Activated naive CD4-positive, alpha-beta T cell treated with anti-CD3 and anti-CD28 coated beads, Interleukin-2, amount 50 U/mL, for 16 hours (primary cell): ENCODE measurements around the gene NEUROD1.
"Not testable (repeated sequence)": the region's sequence is repeated elsewhere in the genome, so short reads cannot be mapped to it uniquely, and the experiment has no call there.

Experiments
- DNase-seq: peaks from one replicate; pipeline ENCODE4 v3.0.0-alpha.2; 2020

The NEUROD1 gene

DNA sequence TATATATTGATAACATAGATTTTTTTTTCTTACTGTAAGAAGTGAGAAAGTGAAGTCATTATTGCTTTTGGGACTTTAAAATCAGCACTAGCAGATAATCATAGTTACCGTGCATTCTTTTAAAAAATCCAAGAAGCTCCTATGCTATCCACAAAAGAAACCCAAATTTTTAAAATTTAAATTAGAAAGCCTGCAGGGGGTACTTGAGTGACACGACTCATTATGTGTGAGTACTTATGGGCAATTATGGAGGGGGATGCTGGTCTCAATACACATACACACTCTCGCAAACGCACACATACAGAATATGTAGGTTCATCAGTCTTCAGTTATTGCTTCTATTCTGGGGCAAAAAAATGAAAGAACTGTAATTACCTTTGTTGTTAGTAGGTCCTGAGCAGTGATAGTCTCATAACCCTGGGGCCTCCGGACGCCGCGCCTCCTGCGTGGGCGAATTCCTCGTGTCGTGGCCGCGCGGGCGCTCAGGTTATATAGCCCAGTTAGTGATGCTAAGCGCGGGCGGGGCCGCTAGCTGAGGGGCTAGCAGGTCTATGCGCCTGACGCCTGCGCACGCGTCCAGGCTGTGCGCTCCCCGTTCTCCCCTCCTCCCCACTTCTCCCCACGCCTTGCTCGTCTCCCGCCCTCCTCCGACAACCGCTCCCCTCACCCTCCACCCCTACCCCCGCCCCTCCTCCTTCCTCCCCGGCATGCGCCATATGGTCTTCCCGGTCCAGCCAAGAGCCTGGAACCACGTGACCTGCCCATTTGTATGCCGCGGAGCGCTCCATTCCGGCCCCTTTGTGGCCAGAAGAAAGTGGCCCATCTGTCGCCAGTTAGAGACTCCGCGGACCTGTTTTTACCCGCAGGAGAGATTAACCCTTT lies at the start of gene NEUROD1:
NEUROD1 (minus strand) TSS at position 463 of the 882 bp plus-strand sequence. CDS start 1,657 bp downstream, outside the sequence.
- no peak for DNase-seq

DNA sequence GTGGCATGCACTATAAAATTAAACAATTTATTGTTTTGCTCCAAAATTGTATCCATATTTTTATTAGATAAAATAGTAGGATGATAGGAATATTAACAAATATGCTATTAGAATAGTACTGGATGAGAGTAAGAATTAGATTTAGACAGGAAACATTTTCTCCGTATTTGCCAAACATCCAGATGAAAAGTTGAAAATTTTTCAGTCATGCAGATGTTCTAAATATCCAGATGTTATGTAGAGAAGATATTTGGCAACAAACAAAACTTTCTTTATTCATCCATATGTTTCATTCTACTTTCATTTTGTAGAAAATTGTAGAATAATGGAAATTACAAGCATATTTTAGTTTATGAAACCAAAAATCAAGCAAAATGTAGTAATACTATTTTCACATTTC lies 45.2 kb upstream of the NEUROD1 start:
- no peak for DNase-seq

DNA sequence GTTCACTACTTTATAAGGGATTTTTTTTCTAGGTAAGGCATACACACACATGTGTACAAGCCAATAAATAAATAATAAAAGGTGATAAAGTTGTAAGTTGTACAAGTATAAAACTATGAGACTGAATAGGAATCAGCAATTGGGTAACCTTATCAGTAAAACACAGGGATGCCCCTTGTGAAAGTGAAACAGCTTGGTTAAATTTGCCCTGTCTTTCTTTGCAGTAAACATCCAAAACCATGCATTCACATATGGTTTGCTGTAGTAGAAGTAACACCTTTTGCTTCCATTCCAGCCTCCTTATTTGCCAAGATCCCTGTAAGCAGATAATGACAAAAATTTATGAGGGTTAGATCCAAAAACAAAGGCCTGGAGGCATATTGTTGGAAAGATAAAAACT lies 44.3 kb upstream of the NEUROD1 start:
- no peak for DNase-seq

DNA sequence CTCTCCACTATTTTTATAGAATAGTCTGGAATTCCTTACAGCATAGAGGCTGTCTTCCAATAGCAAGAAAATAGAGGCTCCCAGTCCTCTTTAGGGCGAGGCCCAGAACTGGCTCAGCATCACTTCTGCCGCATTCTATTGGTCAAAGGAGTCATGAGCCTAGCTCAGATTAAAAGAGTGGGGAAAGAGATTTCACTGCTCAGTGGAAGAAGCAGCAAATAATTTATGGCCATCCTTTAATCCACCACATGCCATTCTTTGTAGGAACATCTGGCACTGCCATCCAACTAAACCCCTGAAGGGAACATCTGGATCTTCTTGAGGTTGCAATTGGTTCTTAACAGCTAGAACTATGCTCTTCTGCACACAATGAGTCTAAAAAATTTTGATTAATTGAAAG lies 43.4 kb upstream of the NEUROD1 start:
- DNase-seq, result no peak

DNA sequence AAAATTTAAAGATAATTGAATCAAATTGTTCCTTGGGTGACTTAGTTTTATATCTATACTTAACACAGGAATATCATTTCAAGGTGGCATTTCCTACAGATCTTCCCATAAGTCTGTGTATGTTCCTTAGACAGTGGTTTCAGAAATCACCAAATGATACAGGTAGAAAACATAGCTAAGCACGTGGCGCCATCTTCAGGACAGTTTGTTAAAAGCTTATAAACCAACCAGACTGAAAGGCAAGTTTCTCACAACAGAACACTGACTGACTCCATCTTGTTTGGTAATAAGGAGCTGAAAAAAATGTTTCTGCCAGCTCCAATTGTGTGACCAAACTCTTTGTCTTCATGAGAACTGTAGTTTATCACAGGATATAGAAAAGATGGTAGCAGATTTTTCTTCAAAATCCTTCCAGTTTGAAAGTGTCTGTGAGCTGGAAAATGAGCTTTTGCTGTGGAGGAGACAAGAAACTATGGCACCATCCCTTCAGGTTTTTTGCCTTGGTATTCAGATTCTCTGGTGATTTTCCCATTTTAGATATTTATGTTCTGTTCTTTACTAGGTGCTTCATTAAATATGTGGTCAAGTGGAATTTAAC lies 34.8 kb upstream of the NEUROD1 start:
- DNase-seq, result peak; percentile 68

DNA sequence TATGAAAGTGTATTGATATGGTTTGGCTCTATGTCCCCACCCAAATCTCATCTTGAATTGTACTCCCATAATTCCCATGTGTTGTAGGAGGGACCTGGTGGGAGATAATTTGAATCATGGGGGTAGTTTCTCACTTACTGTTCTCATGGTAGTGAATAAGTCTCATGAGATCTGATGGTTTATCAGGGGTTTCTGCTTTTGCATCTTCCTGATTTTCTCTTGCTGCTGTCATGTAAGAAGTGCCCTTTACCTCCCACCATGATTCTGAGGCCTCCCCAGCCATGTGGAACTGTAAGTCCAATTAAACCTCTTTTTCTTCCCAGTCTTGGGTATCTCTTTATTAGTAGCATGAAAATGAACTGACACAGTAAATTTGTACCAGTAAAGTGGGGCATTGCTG lies 30.7 kb upstream of the NEUROD1 start:
- DNase-seq, result not testable (repeated sequence)

DNA sequence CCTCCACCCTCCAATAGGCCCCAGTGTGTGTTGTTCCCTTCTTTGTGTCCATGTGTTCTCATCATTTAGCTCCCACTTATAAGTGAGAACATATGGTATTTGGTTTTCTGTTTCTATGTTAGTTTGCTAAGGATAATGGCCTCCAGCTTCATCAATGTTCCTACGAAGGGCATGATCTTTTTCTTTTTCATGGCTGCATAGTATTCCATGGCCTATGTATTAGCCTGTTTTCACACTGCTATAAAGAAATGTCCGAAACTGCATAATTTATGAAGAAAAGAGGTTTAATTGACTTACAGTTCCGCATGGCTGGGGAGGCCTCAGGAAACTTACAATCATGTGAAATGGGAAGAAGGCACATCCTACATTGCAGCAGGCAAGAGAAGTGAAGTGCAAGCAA lies 22.2 kb upstream of the NEUROD1 start:
- not testable (repeated sequence) for DNase-seq

DNA sequence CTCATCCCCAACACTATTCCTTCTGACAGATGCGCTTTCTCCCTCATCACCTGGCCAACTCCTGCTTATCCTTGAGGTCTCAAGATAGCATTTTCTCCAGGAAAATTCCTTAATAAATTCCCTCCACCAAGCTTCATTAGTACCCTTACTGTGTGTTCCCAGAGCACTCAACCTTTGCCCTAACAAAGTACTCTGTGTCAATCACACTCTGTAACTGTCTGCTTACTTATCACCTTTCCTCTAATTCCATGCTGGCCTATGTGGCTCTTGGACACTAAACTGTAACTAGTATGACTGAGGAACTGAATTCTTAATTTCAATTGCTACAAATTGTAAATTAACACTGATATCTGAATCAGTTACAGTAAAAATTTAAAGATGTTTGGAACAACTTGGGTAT lies 17.9 kb upstream of the NEUROD1 start:
- DNase-seq, result no peak

DNA sequence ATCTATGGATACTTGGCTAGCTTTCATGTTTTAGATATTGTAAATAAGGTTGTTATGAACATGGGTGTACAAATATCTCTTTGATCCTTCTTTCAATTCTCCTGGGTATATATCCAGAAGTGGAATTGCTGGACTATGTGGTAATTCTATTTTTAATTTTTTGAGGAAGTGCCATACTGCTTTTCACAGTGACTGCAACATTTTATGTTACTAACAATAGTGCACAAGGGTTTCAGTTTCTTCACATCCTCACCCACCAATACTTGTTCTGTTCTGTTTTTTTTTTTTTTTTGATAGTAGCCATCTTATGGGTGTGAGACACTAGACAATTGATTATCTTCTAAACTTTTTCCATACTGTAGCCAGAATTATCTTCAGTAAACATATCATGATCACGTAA lies 17.3 kb upstream of the NEUROD1 start:
- no peak for DNase-seq

DNA sequence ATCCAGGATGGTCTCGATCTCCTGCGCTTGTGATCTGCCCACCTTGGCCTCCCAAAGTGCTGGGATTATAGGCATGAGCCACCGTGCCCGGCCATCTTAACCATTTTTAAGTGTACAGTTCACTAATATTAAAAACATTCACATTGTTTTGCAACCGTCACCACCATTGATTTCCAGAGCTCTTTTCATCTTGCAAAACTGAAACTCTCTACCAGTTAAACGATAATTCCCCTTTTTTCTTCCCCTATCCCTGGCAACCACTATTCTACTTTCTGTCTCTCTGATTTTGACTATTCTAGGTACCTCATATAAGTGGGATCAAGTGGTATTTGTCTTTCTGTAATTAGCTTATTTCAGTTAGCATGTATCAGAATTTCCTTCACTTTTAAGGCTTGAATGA lies 16.8 kb upstream of the NEUROD1 start:
- DNase-seq, result no peak

DNA sequence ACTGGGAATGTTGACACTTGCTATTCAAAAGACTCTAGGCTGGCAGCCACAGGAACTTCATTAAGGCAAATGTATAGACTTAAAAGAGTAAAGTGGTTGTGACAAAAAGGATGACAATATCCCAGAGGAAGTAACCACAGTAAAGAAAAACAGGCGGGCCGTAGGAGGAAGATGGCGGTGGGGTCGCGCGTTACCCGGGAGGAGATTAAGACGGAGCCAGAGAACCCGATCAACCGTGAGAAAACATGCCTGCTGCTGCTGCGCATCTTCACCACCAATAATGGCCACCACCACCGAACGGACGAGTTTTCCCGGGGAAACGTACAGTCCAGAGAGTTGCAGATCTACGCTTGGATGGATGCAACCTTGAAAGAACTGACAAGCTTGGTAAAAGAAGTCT lies 14.0 kb upstream of the NEUROD1 start:
- DNase-seq, result no peak

DNA sequence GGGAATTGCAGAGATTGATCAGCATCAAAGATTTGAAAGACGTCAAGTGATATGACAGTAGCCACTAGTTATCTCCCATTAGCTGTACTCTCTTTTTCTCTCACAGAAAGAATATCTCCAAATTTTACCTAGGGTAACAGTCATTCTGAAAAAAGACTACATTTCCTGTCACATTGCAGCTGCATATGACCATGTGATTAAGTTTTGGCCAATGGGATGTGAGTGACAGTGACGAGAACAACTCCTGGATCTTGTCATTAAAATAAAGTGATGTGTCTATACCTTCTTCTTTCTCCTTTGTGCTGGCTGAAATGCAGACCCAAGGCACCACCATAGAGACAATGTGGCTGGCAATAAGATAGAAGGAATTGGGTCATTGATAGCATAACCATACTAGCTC lies 10.5 kb upstream of the NEUROD1 start:
- no peak for DNase-seq

DNA sequence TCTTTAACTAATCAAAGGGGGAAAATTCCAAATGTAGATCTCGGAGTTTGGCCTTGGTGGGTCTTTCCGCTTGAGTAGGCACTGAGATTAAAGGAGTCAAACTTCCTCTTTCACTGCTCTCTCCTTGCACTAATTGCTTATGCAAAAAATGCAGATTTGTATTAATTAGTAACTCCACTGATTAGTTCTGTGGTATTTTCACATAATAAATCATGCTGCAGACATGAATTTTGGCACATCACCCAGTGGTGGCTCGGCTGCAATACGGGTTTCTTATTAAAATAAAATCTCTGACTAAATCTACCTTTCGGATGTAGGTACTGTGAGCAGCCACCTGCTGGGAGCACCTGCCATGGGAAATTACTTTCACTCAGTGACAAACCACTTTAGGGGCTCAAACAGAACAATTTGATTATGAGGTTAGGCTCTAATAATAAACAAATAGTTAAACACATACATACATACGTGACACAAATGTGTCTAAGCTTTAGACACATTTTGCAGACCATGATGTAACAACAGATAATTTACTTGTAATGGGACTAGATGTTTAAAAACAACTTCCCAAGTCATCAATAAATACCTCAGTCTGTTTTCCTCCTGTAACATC lies 6.4 kb upstream of the NEUROD1 start:
- no peak for DNase-seq

DNA sequence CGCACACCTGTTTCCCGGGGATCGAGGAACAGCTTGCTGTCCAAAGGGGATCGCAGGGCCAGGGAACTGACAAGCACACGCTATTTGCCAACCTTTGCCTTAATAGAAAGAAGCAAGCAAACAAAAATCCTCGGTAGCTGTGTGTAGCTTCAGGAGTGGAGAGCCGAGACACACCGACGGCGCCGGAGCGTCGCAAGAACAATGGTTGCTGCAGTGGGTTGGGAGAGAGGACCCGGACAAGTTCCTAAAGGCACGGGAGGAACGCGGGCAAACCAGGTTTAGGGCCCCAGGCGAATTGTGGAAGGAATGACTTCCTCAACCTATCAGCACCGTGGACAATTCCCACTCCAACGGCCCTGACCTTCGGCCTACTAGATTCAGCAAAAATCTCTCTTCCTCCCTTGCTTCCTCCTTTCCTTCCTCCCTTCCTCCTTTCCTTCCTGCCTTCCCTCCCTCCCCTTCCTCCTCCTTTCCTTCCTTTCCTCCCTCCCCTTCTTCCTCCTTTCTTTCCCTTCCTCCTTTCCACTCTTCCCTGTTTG lies 4.9 kb upstream of the NEUROD1 start:
- DNase-seq, result no peak

DNA sequence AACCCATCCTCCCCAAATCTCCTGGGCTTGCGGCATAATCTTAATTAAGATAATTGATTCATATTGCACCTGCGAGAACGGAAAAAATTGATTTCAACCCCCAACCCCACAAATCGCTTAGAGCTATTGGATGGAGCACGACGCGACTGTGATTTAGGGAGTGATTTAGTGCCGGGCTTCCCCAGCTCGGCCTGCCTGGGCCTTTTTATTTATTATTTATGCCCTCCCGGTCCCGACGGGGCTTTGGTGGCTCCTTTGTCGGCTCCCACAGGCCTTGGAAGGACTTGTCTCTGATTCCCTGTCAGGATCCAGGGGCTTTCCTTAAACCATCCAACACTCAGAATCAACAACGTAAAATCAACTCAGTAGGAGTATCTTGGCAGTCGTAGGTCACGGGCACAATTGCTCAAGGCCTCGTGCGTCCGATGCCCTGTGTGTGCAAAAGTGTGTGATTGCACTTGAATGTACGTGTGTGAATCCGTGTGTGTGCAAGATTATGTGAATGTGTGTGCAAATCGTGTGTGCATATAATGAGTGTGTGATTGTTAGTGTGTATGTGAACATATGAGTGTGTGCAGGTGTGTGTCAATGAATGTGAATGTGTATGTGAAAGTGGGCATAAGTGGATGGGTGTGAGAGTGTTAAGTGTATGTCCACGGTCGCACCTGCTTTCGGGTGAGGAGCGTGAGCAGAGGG lies 4.3 kb upstream of the NEUROD1 start:
- no peak for DNase-seq

DNA sequence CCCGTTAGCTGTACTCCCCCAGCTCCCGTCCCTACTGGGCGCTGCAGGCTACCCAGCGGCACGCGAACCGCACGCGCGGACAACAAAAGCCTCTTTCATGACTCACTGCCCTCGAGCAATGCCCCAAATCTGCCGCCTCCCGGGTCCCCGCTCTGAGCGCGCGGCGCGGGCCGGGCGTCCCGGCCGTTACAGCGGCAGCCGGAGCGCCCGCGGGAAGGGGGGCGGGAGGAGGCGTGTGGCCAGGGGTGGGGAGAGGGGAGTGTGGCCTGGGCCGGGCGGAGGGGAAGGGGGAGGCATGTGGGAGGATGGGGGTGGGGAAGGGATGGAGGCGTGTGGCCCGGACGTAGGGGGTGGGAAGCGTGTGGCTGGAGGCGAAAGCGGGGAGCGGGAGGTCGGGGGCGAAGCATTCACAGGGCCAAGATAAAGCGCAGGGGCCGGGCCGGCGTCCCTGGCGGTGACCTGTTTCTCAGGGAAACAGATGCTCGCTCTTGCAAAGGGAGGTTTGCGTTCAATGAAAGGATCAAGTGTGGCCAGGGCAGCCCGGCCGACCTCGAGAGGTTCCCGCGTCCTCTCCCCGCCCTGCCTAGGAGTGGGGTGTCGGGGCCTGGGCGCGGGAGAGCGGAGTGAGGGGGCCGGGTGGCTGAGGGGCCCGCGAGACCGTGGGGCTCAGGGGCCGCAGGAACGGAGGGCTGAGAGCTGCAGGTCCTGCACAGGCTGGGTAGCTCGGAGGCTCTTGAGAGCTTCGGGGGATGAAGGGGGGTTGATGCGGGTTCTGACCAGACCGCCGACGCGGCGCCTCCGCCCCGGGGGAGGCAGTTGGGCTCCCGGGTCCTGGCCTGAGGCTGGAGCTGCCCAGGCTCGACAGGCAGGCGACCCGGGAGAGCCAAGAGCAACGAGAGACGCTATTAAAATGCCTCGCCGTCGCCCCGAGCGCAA lies 3.5 kb upstream of the NEUROD1 start:
- no peak for DNase-seq

DNA sequence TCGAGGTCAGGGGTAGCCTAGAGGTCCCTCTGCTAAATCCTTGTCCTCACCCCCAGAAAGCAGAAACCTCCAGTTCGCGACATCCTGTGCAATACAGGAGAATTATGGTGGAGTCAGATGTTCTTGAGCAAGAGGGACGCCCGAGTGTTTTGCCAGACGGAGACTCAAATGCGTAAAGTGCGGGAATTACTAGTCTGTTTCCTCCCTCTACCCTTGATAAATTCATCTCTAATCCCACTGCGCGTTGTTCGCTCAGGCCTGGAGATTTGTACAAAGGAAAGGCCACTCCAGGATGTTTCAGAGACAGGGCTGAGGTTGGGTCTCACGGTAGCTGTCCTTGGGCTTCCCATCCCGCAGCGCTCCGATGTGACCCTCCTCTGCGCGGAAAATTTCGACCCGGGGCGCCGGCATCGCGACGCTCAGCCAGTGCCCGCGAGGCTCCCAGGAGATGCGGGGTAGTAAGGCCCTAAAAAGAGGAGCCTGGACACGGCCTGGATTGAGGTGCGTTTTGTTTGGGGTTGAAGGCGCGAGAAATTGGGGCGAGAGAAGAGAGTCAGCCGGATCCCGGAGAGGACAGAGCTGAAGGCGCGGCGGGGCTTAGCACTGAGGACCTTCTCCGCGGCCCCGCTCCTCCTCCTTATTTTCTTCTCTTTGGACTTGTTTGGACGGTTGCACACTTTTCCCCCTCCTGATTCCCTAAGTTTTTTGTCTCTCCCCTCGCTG lies 2.6 kb upstream of the NEUROD1 start:
- no peak for DNase-seq

DNA sequence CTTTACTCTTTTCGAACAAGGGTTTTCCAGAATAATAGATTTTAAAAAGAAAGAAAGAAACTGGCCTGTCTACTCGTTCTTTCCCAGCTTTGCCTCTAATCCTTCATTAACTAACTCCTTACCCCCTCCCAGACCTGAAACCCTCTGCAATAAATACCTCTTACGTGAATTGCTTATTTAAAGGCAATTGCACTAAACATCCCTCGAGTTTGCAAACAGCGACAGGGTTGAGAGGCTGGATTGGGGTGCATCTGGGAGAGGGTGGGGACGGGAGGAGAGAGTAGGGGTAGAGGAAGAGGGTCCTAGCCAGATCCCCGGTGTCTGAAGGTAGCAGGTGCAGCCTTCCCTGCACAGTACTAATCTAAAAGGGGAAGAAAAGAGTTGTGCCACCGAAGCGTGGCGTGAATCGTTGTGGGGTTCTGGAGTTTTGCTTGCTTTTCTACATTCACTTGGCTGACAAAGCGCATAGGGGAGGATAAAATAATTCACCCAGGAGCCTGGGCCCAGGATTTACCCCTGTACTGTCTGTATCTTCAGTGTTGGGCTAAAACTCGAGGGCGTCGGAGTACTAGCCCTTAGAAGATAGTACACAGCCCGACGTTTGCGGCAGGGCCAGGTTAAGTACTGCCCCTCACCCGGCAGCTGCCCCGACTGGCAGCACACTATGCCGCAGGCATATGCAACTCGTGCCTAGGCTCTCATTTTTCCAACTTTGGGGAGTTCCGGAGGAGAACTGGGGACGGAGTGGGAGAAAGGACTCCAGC lies 1.9 kb upstream of the NEUROD1 start:
- DNase-seq, result no peak

DNA sequence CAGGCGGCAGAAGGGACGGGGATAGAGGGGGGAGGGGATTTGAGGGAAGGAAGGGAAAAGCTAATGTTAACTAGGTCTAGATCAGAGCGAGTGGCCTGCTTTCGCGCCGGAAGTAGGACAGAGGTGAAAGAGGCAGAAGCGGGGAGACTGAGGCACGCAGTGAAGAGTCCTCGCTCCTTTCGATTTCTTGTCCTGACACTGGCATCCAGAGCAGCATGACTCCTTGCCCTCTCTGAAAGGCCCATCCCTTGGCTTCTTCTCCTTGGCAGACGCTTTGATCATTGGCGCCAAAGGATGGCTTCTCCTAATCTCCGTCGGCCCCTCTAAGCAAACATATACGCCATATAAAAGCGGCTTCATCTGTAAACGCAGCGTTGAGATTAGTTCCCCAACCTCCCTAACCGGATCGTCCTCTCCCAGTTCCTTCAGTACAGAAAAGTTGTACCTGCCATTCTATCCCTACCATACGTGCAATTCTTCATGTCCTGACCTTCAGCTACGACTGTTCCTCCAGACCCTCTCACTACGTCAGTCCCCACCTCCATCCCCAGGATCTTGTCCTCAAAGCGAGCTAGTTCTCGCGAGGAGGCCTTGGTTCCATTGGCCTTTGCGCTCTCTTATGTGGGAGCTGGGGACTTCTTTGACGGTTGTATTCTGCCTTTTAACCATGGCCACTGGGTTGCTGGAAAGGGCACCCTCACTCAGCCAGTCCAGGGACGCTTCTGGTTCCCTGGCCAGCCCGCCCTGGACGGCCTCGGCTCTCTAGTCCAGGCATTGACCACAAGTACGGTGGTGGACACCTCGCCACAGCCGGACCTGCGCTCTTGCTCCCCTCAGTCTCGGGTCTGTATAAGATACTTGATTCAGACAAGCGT lies 857 bp upstream of the NEUROD1 start:
- no peak for DNase-seq
